HG03521 (cell line): ENCODE data around the gene TMEM141.
"Not testable (repeated sequence)": the region's sequence is repeated elsewhere in the genome, so short reads cannot be mapped to it uniquely, and the experiment has no call there.

Source experiments
- ATAC-seq: cut with Tn5 transposase; IDR thresholded peaks from one replicate; pipeline ENCODE4 v1.9.1; 2021; ENCODE audit warnings: mild to moderate bottlenecking, moderate library complexity; ENCODE audit not compliant: unreplicated experiment

TMEM141 gene

GRCh38 chr9:136755302-136756133 lies 35.6 kb upstream of the TMEM141 start:
- not testable (repeated sequence) for ATAC-seq

- ATAC-seq: no peak
Measured at GRCh38 chr9:136756134-136756438, 35.1 kb upstream of the TMEM141 start.

GRCh38 chr9:136756836-136757235 lies 34.3 kb upstream of the TMEM141 start:
- ATAC-seq: no peak

- ATAC-seq: no peak
Measured at GRCh38 chr9:136757328-136757727, 33.8 kb upstream of the TMEM141 start.

GRCh38 chr9:136757751-136758140 lies 33.4 kb upstream of the TMEM141 start:
- ATAC-seq: no peak

- no peak for ATAC-seq
Measured at GRCh38 chr9:136759001-136759400, 32.1 kb upstream of the TMEM141 start.

- no peak for ATAC-seq
Measured at GRCh38 chr9:136759436-136760325, 31.5 kb upstream of the TMEM141 start.

GRCh38 chr9:136760424-136760823 lies 30.7 kb upstream of the TMEM141 start:
- no peak for ATAC-seq

GRCh38 chr9:136760834-136761544 lies 30.2 kb upstream of the TMEM141 start:
- not testable (repeated sequence) for ATAC-seq

- ATAC-seq: no peak
Measured at GRCh38 chr9:136761545-136761981, 29.6 kb upstream of the TMEM141 start.

GRCh38 chr9:136762221-136762691 lies 28.9 kb upstream of the TMEM141 start:
- ATAC-seq: no peak

GRCh38 chr9:136762915-136763648 lies 28.1 kb upstream of the TMEM141 start:
- no peak for ATAC-seq

- no peak for ATAC-seq
Measured at GRCh38 chr9:136763649-136764035, 27.5 kb upstream of the TMEM141 start.

GRCh38 chr9:136764301-136764891 lies 26.7 kb upstream of the TMEM141 start, which contains the start of gene LCN15:
LCN15 (minus strand) TSS chr9:136764518; CDS start chr9:136764488, 30 bp downstream.
- no peak for ATAC-seq

GRCh38 chr9:136765041-136765440 lies 26.1 kb upstream of the TMEM141 start:
- ATAC-seq: no peak

- not testable (repeated sequence) for ATAC-seq
Measured at GRCh38 chr9:136765745-136766409, 25.3 kb upstream of the TMEM141 start.

- not testable (repeated sequence) for ATAC-seq
Measured at GRCh38 chr9:136766410-136767120, 24.6 kb upstream of the TMEM141 start.

- ATAC-seq: no peak
Measured at GRCh38 chr9:136769710-136770191, 21.4 kb upstream of the TMEM141 start.
